HEK293 (cell line): ENCODE results near the gene NANOS1.
A peak's percentile ranks its signal among the peaks of the same experiment; 100 is the strongest.

ENCODE experiments used
- CTCF ChIA-PET: fragments of 350-600 bp; formaldehyde crosslinking; extraction: SDS; loops from one replicate; lab custom pipeline; 2021; ENCODE audit warnings: antibody characterized with exemption; lab: Yijun Ruan, JAX
- POLR2A ChIA-PET: fragments of 300-600 bp; formaldehyde crosslinking; extraction: SDS; loops from one replicate; lab custom pipeline; 2020; ENCODE audit warnings: antibody characterized with exemption, inconsistent platforms; lab: Yijun Ruan, JAX
- H3K27ac ChIP-seq: fragments of 200-500 bp; sonication (Bioruptor generic); 2 replicates; pipeline ENCODE4 v1.5.1; 2014; ENCODE audit warnings: low read depth, low read length, control low read depth, inconsistent platforms; ENCODE audit errors: extremely low read depth
- H3K36me3 ChIP-seq, 2 experiments: fragments of 200-500 bp in 1 of 2; sonication (Bioruptor generic) in 1 of 2; 1 replicate in 1 of 2; 2 replicates in 1 of 2; pipeline ENCODE4 v1.5.1; 2014 to 2017; ENCODE audit warnings: inconsistent platforms in 2 of 2, low read length in 2 of 2; ENCODE audit not compliant: control insufficient read depth in 2 of 2, insufficient read depth in 1 of 2
- H3K4me1 ChIP-seq: fragments of 200-500 bp; sonication (Bioruptor generic); 2 replicates; pipeline ENCODE4 v1.5.1; 2014; ENCODE audit warnings: mild to moderate bottlenecking, low read length, inconsistent platforms; ENCODE audit not compliant: control insufficient read depth, insufficient read depth
- H3K4me3 ChIP-seq: 2 replicates; pipeline ENCODE4 v1.5.1; 2011; ENCODE audit warnings: low read depth, mild to moderate bottlenecking, control low read depth, low read length, moderate library complexity
- H3K9me3 ChIP-seq: fragments of 200-500 bp; sonication (Bioruptor generic); 2 replicates; pipeline ENCODE4 v1.5.1; 2014; ENCODE audit warnings: low read depth, low read length, inconsistent platforms; ENCODE audit not compliant: control insufficient read depth, insufficient read depth
- BCL11B ChIP-seq: fragments of 450-650 bp; formaldehyde crosslinking; IDR thresholded peaks from 2 replicates; pipeline ENCODE4 v1.5.1; 2016; ENCODE audit warnings: low read depth, missing biosample characterization, missing genetic modification characterization
- HOXD13 ChIP-seq: sonication (generic); formaldehyde crosslinking; IDR thresholded peaks from 2 replicates; pipeline ENCODE4 v1.8.0; 2022; ENCODE audit warnings: missing genetic modification reagents, borderline replicate concordance
- SCRT1 ChIP-seq: fragments of 450-650 bp; formaldehyde crosslinking; IDR thresholded peaks from 2 replicates; pipeline ENCODE4 v1.5.1; 2016; ENCODE audit warnings: missing biosample characterization, missing genetic modification characterization, borderline replicate concordance
- SETDB1 ChIP-seq: IDR thresholded peaks from one replicate; pipeline ENCODE4 v1.6.1; 2017; ENCODE audit warnings: mild to moderate bottlenecking, low read length, moderate library complexity, mixed read lengths; ENCODE audit not compliant: insufficient read length
- SP2 ChIP-seq: fragments of 450-650 bp; formaldehyde crosslinking; IDR thresholded peaks from 2 replicates; pipeline ENCODE4 v1.5.1; 2016; ENCODE audit warnings: missing biosample characterization, missing genetic modification characterization
- SP3 ChIP-seq: fragments of 450-650 bp; formaldehyde crosslinking; IDR thresholded peaks from 2 replicates; pipeline ENCODE4 v1.5.1; 2016; ENCODE audit warnings: missing biosample characterization, missing genetic modification characterization
- TRIM28 ChIP-seq: IDR thresholded peaks from 2 replicates; pipeline ENCODE4 v1.6.1; 2011; ENCODE audit warnings: low read length, control low read depth, borderline replicate concordance
- ZNF10 ChIP-seq: fragments of 450-650 bp; formaldehyde crosslinking; IDR thresholded peaks from 2 replicates; pipeline ENCODE4 v1.5.1; 2017; ENCODE audit warnings: missing biosample characterization, missing genetic modification characterization
- ZNF132 ChIP-seq: fragments of 450-650 bp; formaldehyde crosslinking; IDR thresholded peaks from 2 replicates; pipeline ENCODE4 v1.5.1; 2017; ENCODE audit warnings: missing biosample characterization, missing genetic modification characterization, borderline replicate concordance
- ZNF140 ChIP-seq: fragments of 450-650 bp; formaldehyde crosslinking; IDR thresholded peaks from 2 replicates; pipeline ENCODE4 v1.5.1; 2016; ENCODE audit warnings: missing biosample characterization, missing genetic modification characterization
- ZNF214 ChIP-seq: fragments of 450-650 bp; formaldehyde crosslinking; IDR thresholded peaks from 2 replicates; pipeline ENCODE4 v1.5.1; 2017; ENCODE audit warnings: missing biosample characterization, mild to moderate bottlenecking, missing genetic modification characterization, borderline replicate concordance
- ZNF292 ChIP-seq: fragments of 450-650 bp; formaldehyde crosslinking; IDR thresholded peaks from 2 replicates; pipeline ENCODE4 v1.5.1; 2016; ENCODE audit warnings: low read depth, missing biosample characterization, missing genetic modification characterization, borderline replicate concordance
- ZNF324 ChIP-seq: fragments of 450-650 bp; formaldehyde crosslinking; IDR thresholded peaks from 2 replicates; pipeline ENCODE4 v1.5.1; 2016; ENCODE audit warnings: missing biosample characterization, missing genetic modification characterization
- ZNF341 ChIP-seq: fragments of 450-650 bp; formaldehyde crosslinking; IDR thresholded peaks from 2 replicates; pipeline ENCODE4; 2016; ENCODE audit warnings: low read depth, missing biosample characterization, missing genetic modification characterization
- ZNF433 ChIP-seq: fragments of 450-650 bp; formaldehyde crosslinking; IDR thresholded peaks from 2 replicates; pipeline ENCODE4 v1.5.1; 2016; ENCODE audit warnings: missing biosample characterization, missing genetic modification characterization, low read depth
- ZNF48 ChIP-seq: fragments of 450-650 bp; formaldehyde crosslinking; IDR thresholded peaks from 2 replicates; pipeline ENCODE4 v1.5.1; 2016; ENCODE audit warnings: missing biosample characterization, missing genetic modification characterization
- ZNF521 ChIP-seq: fragments of 450-650 bp; formaldehyde crosslinking; IDR thresholded peaks from 2 replicates; pipeline ENCODE4 v1.5.1; 2017; ENCODE audit warnings: missing biosample characterization, mild to moderate bottlenecking, missing genetic modification characterization
- ZNF544 ChIP-seq: fragments of 450-650 bp; formaldehyde crosslinking; IDR thresholded peaks from 2 replicates; pipeline ENCODE4 v1.5.0; 2017; ENCODE audit warnings: missing biosample characterization, missing genetic modification characterization
- ZNF596 ChIP-seq: fragments of 450-650 bp; IDR thresholded peaks from 2 replicates; pipeline ENCODE4 v1.5.0; 2018; ENCODE audit warnings: missing biosample characterization, mild to moderate bottlenecking, missing genetic modification characterization, moderate library complexity
- ZNF623 ChIP-seq: fragments of 450-650 bp; formaldehyde crosslinking; IDR thresholded peaks from 2 replicates; pipeline ENCODE4 v1.5.1; 2016; ENCODE audit warnings: missing biosample characterization, missing genetic modification characterization
- ZNF624 ChIP-seq: fragments of 450-650 bp; formaldehyde crosslinking; IDR thresholded peaks from 2 replicates; pipeline ENCODE4 v1.5.1; 2017; ENCODE audit warnings: missing biosample characterization, missing genetic modification characterization
- ZNF626 ChIP-seq: fragments of 450-650 bp; sonication (Bioruptor Pico); formaldehyde crosslinking; IDR thresholded peaks from 2 replicates; pipeline ENCODE4 v1.5.1; 2018; ENCODE audit warnings: missing biosample characterization, missing genetic modification characterization, inconsistent platforms
- ZNF660 ChIP-seq: fragments of 450-650 bp; IDR thresholded peaks from 2 replicates; pipeline ENCODE4 v1.5.1; 2018; ENCODE audit warnings: missing biosample characterization, mild to moderate bottlenecking, missing genetic modification characterization
- TF ChIP-seq, protein P1 (sequence below): fragments of 450-650 bp; formaldehyde crosslinking; IDR thresholded peaks from 2 replicates; pipeline ENCODE4 v1.5.1; 2016; ENCODE audit warnings: missing biosample characterization, missing genetic modification characterization, borderline replicate concordance
- TF ChIP-seq, protein P2 (sequence below): fragments of 450-650 bp; formaldehyde crosslinking; IDR thresholded peaks from 2 replicates; pipeline ENCODE4 v1.5.1; 2016; ENCODE audit warnings: missing biosample characterization, missing genetic modification characterization, low read depth
- TF ChIP-seq, protein P3 (sequence below): fragments of 450-650 bp; formaldehyde crosslinking; IDR thresholded peaks from 2 replicates; pipeline ENCODE4 v1.5.1; 2016; ENCODE audit warnings: missing biosample characterization, missing genetic modification characterization

Gene NANOS1

DNA sequence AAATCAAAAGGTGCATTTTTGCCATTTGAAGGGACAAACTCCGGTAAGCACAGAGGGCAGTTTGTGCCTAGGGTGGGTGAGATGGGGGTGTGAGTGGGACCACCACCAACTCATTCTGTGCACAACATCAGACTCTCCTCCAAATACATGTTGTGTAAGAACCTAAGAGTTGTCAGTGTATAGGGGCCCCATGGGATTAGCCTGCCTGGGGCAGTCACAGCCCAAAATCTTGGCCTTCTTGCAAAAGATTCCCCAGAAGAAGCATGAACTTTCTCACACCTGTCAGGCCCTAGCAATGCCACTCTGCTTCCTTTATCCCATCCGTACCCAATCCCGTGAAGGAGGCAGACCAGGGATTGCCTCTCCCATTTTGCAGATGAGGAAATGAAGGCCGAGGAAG is 47.1 kb upstream of the NANOS1 start (continued):
- TF ChIP-seq HOXD13 = no peak
- TF ChIP-seq, protein P1, sequence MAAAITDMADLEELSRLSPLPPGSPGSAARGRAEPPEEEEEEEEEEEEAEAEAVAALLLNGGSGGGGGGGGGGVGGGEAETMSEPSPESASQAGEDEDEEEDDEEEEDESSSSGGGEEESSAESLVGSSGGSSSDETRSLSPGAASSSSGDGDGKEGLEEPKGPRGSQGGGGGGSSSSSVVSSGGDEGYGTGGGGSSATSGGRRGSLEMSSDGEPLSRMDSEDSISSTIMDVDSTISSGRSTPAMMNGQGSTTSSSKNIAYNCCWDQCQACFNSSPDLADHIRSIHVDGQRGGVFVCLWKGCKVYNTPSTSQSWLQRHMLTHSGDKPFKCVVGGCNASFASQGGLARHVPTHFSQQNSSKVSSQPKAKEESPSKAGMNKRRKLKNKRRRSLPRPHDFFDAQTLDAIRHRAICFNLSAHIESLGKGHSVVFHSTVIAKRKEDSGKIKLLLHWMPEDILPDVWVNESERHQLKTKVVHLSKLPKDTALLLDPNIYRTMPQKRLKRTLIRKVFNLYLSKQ = no peak

DNA sequence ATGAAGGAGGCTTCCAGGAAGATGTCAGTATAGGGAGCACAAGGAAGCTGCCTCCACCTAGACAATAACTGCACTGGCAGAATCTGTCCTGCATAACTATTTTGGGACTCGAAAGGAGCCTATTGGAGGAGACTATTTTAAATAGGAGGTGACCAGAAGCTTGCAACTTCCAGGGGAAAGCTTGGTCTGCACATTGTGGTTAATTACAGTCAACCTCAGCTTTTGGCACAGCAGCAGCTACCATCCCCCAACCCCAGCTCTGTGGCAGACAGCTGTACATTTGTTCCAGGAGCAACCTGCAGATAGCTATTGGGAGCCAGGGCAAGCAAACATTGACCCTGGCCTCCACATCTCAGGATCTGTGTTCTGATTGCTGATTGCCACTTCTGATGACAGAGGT is 46.3 kb upstream of the NANOS1 start:
- ChIA-PET POLR2A (no interaction called here), CTCF (interaction anchor here (0.7 kb wide), 1 partner anchor 11 kb away, joined by 4 read pairs; no protein-coding TSS in a partner anchor)
- Histone ChIP-seq H3K36me3 (no peaks in the 10 kb centered on the region), H3K4me3 (no peak overlapping the region), H3K4me1 (no peaks in the 10 kb centered on the region), H3K27ac (no peak overlapping the region), H3K9me3 (no peaks in the 10 kb centered on the region; the same call in 1 of the 2 replicates)
- TF ChIP-seq ZNF341 = 0 out of 2 replicates have a peak, but pooled peaks have one; percentile 12
- TF ChIP-seq ZNF324 (tag by site-specific recombination) = no peak

DNA sequence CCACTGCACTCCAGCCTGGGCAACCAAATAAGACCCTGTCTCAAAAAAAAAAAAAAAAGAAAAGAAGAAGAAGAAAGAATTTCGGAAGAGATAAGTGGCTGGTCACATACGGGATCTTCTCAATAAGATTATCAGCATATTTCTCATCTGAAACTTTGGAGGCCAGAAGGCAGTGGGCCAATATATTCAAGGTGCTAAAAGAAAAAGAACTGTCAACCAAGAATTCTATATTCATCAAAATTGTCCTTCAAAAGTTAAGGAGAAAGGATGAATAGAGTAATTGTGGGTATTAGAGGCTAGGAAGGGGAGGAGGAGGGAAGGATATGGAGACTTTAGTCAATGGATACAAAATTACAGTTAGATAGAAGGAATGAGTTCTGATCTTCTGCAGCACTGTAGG is 43.9 kb upstream of the NANOS1 start:
- CTCF ChIA-PET = no interaction called here

More for the DNA sequence above, 43.9 kb upstream of the NANOS1 start:
- Histone ChIP-seq H3K27ac (no peak overlapping the region), H3K4me3 (no peak overlapping the region), H3K36me3 (no peaks in the 10 kb centered on the region), H3K9me3 (no peaks in the 10 kb centered on the region; the same call in 1 of the 2 replicates), H3K4me1 (no peaks in the 10 kb centered on the region)
- TF ChIP-seq SP3 (tag by site-specific recombination) (no peak), ZNF292 (no peak), ZNF624 (tag by site-specific recombination) (no peak), TRIM28 (peak; percentile 66; the same call in 1 of the 2 replicates), SCRT1 (no peak), ZNF544 (tag by site-specific recombination) (no peak), SP2 (tag by site-specific recombination) (no peak), ZNF521 (tag by site-specific recombination) (no peak), ZNF132 (tag by site-specific recombination) (no peak), ZNF596 (no peak), ZNF660 (no peak), BCL11B (tag by site-specific recombination) (no peak), ZNF214 (tag by site-specific recombination) (no peak), ZNF140 (tag by site-specific recombination) (no peak), ZNF433 (tag by site-specific recombination) (no peak), ZNF10 (tag by site-specific recombination) (no peak), ZNF623 (tag by site-specific recombination) (no peak), SETDB1 (peak; percentile 96), ZNF626 (tag by site-specific recombination) (0 out of 2 replicates have a peak, but pooled peaks have one; percentile 48), ZNF48 (tag by site-specific recombination) (no peak)
- TF ChIP-seq, protein P2, sequence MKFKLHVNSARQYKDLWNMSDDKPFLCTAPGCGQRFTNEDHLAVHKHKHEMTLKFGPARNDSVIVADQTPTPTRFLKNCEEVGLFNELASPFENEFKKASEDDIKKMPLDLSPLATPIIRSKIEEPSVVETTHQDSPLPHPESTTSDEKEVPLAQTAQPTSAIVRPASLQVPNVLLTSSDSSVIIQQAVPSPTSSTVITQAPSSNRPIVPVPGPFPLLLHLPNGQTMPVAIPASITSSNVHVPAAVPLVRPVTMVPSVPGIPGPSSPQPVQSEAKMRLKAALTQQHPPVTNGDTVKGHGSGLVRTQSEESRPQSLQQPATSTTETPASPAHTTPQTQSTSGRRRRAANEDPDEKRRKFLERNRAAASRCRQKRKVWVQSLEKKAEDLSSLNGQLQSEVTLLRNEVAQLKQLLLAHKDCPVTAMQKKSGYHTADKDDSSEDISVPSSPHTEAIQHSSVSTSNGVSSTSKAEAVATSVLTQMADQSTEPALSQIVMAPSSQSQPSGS = no peak
- TF ChIP-seq, protein P3, sequence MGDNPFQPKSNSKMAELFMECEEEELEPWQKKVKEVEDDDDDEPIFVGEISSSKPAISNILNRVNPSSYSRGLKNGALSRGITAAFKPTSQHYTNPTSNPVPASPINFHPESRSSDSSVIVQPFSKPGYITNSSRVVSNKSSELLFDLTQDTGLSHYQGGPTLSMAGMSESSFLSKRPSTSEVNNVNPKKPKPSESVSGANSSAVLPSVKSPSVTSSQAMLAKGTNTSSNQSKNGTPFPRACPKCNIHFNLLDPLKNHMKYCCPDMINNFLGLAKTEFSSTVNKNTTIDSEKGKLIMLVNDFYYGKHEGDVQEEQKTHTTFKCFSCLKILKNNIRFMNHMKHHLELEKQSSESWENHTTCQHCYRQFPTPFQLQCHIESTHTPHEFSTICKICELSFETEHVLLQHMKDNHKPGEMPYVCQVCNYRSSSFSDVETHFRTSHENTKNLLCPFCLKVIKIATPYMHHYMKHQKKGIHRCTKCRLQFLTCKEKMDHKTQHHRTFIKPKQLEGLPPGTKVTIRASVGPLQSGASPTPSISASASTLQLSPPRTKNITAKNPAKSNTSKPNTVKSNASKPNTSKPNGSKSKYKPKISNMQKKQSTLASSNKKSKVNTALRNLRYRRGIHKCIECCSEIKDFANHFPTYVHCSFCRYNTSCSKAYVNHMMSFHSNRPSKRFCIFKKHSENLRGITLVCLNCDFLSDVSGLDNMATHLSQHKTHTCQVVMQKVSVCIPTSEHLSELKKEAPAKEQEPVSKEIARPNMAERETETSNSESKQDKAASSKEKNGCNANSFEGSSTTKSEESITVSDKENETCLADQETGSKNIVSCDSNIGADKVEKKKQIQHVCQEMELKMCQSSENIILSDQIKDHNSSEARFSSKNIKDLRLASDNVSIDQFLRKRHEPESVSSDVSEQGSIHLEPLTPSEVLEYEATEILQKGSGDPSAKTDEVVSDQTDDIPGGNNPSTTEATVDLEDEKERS (tag by site-specific recombination) = 0 out of 2 replicates have a peak, but pooled peaks have one; percentile 12
- POLR2A ChIA-PET = no interaction called here
